AG08396 (cell line): Measurements from ENCODE around the gene CST9.
"Not testable (repeated sequence)": the region's sequence is repeated elsewhere in the genome, so short reads cannot be mapped to it uniquely, and the experiment has no call there.

Source experiments
- DNase-seq: peaks from one replicate; pipeline ENCODE4 v3.0.0; 2012; ENCODE audit warnings: low spot score, mixed read lengths

The CST9 gene

DNA sequence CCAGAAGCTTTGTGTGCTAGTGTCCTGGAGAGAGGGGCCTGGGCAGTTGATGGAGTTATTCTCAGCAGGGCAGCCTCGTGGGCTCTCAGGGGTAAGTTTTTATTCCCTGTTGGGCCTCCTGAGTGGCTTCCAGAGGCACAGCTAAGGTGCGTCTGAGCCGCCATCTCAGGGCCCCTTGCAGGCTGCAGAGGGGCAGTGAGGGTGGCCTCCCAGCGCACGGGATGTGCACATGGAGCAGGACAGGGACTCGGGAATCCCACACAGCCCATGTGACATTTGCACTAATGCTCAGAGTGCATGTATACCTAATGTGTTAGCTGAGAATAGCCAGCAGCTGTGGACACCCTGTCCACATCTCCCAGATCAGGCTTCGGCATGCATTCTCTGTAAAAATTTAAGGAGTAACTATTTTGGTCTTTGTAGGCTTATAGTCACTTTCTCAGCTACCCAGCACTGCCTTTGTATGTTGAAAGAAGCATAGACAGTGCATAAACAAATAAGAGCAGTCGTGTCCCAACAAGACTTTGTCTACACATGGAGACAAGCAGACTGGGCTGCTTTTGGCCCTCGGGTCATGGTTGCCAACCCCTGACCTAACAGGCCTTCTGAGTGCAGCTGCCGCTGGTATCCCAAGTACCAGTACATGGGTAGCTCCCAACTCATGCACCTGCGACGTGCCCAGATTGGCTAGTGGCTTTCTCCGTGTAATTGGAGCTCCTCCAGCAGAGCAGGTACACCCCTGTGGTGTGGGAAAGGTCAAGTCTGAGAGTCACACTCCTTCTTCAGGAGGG, 18.8 kb downstream of the CST9 start:
- DNase-seq, result no peak

GRCh38 chr20:23585808-23586734, 19.6 kb downstream of the CST9 start:
- no peak for DNase-seq

DNA sequence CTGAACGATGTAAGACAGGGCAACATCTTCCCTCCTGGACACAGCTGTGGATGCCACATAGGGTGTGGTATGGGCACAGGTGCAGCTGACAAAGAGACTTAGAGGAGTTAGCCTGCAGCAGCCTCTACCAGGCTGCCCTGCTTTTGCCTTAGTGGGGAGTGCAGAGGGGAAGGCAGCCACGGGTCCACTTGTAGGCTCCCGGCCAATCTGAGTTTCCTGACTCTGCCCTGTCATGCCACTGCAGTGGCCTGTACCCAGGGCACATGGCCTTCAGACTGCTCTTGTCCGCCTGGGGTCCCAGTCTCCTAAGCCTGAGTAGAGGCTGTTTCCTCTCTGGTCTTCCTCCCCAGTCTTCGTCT, 20.3 kb downstream of the CST9 start:
- no peak for DNase-seq

DNA sequence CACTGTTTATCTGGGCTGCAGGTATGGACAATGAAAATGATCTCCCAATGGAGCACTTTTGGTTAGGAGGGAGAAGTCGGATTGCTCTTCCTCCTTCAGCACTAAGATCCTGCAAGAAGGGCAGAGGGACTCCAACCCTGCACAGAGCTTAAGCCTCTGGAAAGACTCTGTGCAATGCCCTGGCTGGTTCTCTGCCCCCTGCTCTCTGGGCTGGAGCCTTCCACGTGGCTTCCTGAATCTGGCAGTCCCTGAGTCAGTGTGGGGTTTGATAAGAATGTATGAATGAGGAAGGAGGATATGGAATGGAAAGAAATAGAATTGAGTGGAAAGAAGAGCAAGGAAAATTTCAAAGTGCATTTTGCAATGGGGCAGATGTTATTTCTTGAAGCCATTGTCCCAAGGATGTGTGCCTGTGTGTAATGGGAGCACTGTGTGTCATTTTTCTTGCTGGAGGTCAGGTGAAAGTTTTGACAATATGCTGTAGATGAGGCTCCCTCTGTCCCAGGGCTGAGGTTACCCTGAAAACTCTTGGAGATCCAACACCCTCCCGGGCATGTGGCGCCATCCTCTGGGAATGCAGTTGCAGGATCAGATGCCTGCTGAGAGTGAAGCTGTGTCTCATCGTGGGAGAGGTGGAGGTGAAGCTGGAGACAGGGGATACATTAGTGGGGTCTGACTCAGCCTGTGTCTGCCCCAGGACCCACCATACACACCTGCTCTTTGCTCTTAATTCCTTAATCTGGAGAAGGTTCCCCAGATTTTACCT, 21.1 kb downstream of the CST9 start:
- no peak for DNase-seq

- no peak for DNase-seq
Measured at GRCh38 chr20:23583526-23583925, 22.2 kb downstream of the CST9 start.

DNA sequence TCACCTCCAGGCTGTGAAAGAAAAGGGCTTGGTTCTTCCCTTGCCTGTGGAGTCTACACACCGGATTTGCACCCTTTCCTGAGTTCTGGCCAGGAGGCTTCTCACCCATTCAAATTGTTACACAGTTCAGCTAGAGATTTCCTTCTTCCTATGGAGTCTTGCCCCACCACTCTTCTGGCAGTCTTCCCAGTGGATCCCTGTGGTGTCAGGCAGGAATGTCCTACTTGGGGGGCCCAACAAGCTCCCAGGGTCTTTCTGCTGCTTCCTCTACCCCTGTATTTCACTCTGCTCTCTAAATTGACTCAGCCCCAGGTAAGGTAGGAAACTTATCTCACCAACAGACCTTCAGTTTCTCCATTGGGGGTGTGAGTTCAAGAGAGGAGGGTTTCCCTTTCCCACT, 23.4 kb downstream of the CST9 start:
- no peak for DNase-seq

- not testable (repeated sequence) for DNase-seq
Measured at GRCh38 chr20:23581833-23582232, 23.9 kb downstream of the CST9 start.

DNA sequence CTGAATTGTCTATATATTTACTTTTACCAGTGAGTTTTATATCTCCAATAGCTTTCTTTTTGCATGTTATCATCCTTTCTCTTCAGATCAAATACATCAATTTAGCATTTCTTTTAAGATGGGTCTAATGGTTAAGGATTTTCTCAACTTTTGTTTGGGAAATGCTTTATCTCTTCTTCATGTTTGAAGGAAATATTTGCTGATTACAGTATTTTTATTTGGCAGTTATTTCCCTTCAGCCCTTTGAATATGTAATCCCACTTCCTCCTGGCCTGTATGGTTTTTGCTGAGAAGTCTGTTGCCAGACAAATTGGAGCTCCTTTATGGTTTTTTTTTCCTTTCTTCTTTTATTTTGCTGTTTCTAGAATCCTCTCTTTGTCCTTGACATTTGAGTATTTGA, 30.7 kb downstream of the CST9 start:
- no peak for DNase-seq

DNA sequence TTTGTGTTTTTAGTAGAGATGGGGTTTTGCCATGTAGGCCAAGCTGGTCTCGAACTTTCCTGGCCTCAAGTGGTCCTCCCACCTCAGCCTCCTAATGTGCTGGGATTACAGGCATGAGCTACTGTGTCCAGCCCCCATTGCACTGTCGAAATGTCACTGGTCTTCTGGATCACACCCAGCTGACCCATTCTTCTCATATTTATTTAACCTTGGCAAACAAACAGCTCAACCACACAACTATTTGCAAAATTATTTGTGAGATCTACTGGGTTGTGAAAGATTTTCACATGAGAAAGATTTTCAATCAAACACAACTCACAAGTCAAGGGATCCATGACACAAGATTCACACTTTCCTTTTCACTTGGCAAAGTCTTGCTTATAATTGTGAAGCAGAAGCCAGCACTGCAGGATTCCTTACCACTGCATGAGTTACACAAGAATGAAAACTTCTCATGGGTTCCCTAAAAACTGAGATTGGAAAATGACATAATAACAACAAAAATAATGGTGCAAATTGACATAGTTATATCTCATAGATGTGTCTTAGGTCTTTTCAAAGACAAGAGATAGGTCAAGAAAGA, 35.4 kb downstream of the CST9 start:
- no peak for DNase-seq

- DNase-seq, result no peak
Measured at GRCh38 chr20:23569570-23569969, 36.1 kb downstream of the CST9 start.

GRCh38 chr20:23568971-23569330, 36.8 kb downstream of the CST9 start:
- no peak for DNase-seq

DNA sequence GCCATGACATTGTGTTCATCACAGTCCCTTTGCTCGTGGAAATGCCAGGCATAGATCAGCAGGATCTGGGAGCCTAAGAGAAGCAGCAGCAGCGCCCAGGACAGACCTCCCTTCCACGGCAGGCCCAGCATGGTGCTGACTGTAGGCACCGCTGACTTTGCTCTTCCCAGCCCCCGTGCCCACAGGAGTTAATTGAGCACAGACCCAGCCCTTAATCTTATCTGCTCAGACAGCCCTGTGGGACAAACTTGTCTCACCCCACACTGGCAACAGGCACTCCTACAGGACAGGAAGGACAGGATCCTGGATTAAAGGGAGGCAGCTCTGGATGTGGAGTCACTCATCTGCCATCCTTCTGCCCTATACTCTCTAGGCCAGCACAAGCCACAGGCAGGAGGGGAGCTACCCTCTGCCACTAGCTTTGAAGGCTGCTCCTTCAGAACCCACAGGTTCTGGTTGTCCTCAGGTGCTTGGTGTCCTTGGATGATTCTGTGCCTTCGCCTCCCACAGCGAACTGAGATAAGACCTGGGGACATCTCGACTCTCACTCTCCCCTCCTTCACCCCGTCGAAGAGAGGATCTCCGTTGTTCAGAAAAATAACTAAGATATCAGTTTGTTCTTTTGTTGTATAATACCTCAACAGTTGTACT, 37.3 kb downstream of the CST9 start, which contains the start of gene CST9L:
CST9L (minus strand) TSS at position 165 of the 651 bp plus-strand sequence; CDS start at position 131, 34 bp downstream.
- no peak for DNase-seq

- no peak for DNase-seq
Measured at GRCh38 chr20:23566199-23566932, 39.4 kb downstream of the CST9 start.

DNA sequence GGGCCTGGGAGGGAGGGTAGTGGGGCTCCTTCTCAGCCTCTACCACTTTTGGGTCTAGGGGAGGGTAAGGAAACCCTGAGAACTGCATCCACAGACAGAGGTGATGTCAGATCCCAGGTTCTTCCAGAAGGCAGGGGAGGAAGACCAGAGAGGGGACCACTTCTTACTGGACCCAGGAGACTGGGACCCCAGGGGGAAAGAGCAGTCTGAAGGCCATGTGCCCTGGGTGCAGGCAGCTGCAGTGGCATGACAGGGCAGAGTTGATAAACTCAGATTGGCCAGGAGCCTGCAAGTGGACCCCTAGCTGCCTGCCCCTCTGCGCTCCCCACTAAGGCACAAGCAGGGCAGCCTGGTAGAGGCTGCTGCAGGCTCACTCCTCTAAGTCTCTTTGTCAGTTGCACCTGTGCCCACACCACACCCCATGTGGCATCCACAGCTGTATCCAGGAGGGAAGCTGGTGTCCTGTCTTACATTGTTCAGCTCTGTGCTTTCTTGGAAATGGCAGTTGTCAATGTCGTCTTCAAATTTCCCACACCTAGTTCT, 40.1 kb downstream of the CST9 start:
- DNase-seq, result no peak

DNA sequence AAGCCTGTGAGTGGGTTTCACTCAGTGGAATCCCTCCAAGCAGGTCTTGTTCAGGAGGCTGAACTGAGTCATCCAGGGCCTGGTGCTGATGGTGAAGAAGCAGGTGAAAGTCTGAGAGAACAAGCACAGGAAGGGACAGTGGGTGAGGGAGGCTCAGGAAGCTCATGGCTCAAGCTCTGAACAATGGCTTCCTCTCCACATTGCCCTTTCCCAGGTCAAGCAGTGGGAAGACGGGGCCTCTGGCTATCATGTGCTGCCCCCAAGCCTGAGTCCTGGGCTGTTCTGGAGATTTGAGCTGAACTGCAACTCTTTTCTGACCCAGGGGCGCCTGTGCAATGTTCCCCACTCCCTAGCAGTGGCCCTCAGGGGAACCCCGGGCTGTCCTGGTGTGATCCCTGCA, 40.8 kb downstream of the CST9 start:
- DNase-seq, result no peak

- DNase-seq, result no peak
Measured at GRCh38 chr20:23562721-23563342, 42.9 kb downstream of the CST9 start.

DNA sequence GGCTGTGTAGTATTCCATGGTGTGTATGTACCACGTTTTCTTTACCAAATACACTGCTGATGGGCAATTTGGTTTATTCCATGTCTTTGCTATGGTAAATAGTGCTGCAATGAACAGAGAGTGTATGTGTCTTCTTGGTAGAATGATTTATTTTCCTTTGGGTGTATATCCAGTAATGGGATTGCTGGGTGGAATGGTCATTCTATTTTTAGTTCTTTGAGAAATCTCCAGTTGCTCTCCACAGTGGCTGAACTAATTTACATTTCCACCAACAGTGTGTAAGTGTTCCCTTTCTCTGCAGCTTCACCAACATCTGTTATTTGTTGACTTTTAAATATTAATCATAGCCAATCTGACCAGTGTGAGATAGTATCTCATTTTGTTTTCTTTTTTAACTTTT, 51.3 kb downstream of the CST9 start:
- DNase-seq, result no peak
